Hematopoietic multipotent progenitor cell treated with erythropoietin and hydrocortisone succinate and interleukin-3 and kit ligand, for 6 days (in vitro differentiated cells): ENCODE data around the gene OAS1.
"Not testable (repeated sequence)": the region's sequence is repeated elsewhere in the genome, so short reads cannot be mapped to it uniquely, and the experiment has no call there.

Source experiments
- DNase-seq: peaks from one replicate; pipeline ENCODE4 v3.0.0-alpha.2; 2015

Gene OAS1

GRCh38 chr12:112937741-112938719 lies 31.3 kb downstream of the OAS1 start, which contains the start of gene OAS3:
TSS of gene OAS3 (plus strand) at chr12:112938474. CDS start at chr12:112938531, 57 bp downstream.
- peak; percentile 61 for DNase-seq

- peak; percentile 17 for DNase-seq
Measured at GRCh38 chr12:112938751-112939150, 32.0 kb downstream of the OAS1 start.

GRCh38 chr12:112939761-112940381 lies 33.1 kb downstream of the OAS1 start:
- DNase-seq: no peak

- no peak for DNase-seq
Measured at GRCh38 chr12:112941528-112942335, 35.0 kb downstream of the OAS1 start.

- no peak for DNase-seq
Measured at GRCh38 chr12:112942572-112942971, 35.8 kb downstream of the OAS1 start.

- DNase-seq: no peak
Measured at GRCh38 chr12:112944024-112944690, 37.4 kb downstream of the OAS1 start.

GRCh38 chr12:112945515-112945914 lies 38.8 kb downstream of the OAS1 start:
- DNase-seq: no peak

GRCh38 chr12:112946236-112947000 lies 39.7 kb downstream of the OAS1 start:
- no peak for DNase-seq

GRCh38 chr12:112947314-112947713 lies 40.6 kb downstream of the OAS1 start:
- no peak for DNase-seq

GRCh38 chr12:112947761-112948160 lies 41.0 kb downstream of the OAS1 start:
- no peak for DNase-seq

GRCh38 chr12:112948806-112949205 lies 42.0 kb downstream of the OAS1 start:
- DNase-seq: no peak

- DNase-seq: no peak
Measured at GRCh38 chr12:112950701-112951100, 43.9 kb downstream of the OAS1 start.

- not testable (repeated sequence) for DNase-seq
Measured at GRCh38 chr12:112957125-112957524, 50.4 kb downstream of the OAS1 start.

GRCh38 chr12:112961074-112961473 lies 54.3 kb downstream of the OAS1 start:
- no peak for DNase-seq

GRCh38 chr12:112961536-112961935 lies 54.8 kb downstream of the OAS1 start:
- DNase-seq: no peak

- no peak for DNase-seq
Measured at GRCh38 chr12:112962561-112962960, 55.8 kb downstream of the OAS1 start.

- no peak for DNase-seq
Measured at GRCh38 chr12:112963227-112963861, 56.6 kb downstream of the OAS1 start.

GRCh38 chr12:112964067-112964670 lies 57.4 kb downstream of the OAS1 start:
- no peak for DNase-seq

- no peak for DNase-seq
Measured at GRCh38 chr12:112964915-112965314, 58.2 kb downstream of the OAS1 start.

- DNase-seq: no peak
Measured at GRCh38 chr12:112965643-112966042, 58.9 kb downstream of the OAS1 start.

GRCh38 chr12:112967306-112967705 lies 60.5 kb downstream of the OAS1 start:
- DNase-seq: no peak
